Femur (tissue), 1 donor: ENCODE data around the gene AAK1.
"Not testable (repeated sequence)": the region's sequence is repeated elsewhere in the genome, so short reads cannot be mapped to it uniquely, and the experiment has no call there.

Experiments
- DNase-seq: peaks from one replicate; pipeline ENCODE4 v3.0.0-alpha.2; 2017

The AAK1 gene

DNA sequence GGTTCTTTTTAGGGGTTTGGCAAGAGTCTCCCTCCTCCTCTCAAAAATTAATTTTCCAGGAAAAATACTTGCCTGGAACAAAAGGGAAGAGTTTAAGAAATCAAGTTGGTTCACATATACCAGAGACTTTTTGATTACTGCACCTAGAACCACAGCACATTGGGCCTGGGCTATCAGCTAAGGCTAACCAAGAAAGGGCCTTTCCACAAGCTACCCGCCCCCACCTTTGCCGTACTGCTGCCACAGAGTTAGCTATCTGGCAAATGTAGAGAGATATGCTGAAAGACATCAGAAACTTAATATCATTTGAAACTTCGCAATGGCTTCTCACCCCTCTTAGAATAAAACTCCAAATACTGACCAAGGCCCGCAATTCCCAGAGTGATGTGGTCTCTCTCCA, 76.9 kb downstream of the AAK1 start:
- no peak for DNase-seq

DNA sequence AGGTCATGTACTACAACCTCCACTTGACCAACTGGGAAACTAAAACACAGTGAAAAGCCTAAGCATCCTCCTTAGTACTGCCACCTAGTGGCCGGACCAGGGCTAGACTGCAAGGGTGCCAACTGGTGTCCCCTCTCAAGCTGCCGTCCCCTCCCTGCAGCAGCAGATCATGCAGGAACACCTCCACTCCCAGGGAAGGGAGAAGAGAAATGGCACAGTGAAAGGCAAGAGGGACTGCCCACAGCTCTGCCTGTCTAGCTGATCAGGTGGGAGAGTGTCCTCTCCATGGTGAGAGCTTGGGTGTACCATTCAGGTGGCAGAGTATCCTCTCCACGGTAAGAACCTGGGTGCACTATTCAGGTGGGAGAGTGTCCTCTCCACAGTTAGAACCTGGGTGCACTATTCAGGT, 78.1 kb downstream of the AAK1 start:
- DNase-seq = peak; percentile 45

DNA sequence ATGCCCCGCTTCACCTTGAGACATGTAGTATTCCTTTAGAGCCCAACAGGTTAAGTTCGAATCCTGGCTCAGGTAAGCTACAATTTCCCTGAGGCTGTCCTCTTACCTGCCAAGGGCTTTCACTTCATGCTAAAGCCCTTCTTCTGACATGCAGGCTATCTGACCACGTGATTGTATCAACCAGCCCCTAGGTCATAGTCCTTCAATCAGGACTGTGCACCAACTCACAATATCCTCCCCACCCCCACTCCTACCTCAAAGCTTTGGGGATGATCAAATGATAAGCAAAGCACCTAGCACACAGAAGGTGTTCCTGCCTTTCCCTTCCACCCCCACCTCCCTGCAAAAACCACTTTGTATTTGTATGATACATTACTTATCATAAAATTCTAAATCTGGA, 78.9 kb downstream of the AAK1 start:
- DNase-seq = no peak

DNA sequence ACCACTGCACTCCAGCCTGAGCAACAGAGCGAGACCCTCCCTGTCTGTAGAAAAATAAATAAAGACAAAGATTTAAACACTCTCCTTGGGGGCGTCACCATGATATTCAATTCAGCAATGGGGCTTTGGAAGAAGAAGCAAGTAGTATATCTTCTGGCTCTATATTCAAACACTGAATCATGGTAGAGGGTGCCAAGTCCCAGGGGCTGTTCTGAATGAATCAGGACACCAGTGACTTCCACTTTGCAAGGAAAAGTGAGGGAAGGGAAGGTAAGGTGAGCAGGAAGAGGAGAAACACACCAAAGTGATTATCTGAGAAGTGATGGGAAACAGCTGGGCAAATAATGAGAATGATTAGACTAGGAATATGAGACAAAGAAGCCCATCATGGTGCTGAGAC, 80.5 kb downstream of the AAK1 start:
- no peak for DNase-seq

DNA sequence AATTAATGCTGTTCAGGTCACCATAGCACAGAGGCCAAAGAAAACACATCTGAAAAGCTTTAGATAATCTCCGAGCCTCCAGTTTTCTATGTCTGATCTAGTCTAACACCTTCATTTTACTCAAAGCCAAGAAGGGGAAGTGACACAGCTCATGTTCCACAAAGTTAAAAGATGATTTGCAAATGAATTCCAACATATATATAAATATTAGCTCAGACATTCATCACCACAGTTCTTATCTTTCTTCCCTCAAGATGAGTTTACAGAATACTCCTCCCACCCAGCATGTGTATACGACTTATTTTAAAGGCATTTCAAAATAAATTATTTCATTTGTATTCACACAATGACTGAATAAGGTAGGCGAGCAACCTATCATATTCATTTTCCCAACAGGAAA, 82.4 kb downstream of the AAK1 start:
- no peak for DNase-seq

DNA sequence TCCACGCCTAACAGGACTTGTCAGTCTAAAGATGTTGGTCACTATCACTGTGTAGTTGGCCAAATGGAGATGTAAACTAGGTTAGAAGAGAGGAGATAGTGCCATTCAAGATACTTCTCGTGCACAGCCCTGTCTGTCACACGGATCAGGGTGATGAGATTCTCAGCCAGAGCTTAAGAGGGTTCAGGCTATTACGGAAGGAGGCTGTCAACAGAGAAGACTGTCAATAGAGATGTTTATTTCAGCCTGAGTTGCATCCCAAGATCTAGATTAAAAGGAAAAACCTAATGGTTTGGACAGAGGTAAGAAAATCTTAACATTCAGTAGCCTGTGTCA, 83.4 kb downstream of the AAK1 start:
- no peak for DNase-seq

DNA sequence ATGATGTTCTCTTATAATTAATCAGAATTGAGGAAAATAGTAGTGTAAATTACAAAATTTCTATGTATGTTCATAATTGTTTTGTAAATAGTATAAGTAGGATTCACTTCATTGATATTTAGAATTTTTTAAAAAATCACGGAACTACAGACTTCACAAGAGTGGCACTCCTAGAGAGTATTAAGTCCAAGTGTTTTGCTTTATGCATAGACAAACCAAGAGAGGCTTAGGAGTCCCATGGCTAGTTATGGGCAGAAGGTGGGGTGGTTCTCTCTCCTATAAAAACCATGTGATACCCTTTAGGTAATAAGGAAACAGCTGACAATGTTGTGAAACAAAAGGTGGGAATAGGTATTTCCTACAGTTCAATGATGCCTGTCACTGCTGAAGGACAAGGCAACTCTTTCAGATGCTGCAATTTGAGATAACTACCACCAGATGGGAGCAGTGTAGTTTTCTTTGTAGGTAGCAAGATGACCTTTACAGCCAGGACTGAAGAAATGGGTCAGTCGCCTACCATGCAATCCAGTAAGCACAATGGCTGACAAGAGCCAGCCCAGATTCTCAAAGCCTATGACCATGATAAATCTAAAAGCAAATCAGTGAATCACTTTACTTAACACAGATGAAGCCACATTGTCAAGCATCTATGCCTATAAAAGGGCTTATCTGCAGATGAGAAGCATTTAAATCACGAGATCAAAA, 83.9 kb downstream of the AAK1 start:
- no peak for DNase-seq

DNA sequence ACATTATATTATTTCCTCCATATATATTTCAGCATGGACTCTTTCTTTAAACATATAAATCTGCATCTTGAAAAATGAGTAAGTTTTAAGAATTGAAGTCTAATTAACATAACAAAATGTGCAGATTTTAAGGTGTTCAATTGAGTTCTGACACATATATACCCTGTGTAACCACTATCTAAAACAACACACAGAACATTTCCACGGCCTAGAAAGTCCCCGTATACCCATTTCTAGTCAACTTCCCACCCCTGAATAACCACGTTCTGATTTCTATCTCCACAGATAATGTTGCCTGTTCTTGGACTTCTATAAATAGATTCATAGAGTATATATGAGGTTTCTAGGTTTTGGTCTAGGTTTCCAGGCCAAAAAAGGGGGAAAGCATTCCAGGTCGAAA, 87.5 kb downstream of the AAK1 start:
- no peak for DNase-seq

DNA sequence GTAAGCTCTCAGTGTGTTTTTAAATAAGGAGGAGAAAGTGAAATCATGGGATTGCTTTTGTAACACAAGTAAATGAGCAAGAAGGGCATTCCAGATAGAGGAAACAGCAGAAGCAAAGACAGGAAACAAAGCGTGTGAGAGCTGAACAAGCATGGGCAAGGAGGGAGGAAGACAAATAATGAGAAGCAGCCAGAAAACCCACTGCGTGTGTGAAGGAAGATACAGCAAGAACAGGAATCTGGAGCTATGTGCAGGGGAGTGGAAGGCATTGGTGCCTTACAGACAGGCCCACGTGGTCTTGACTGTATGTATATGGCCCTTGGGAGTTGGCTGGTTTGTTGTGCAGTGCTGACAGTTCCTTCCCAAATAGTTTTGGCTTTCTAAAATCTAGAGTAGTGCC, 88.6 kb downstream of the AAK1 start:
- DNase-seq = peak; percentile 38

DNA sequence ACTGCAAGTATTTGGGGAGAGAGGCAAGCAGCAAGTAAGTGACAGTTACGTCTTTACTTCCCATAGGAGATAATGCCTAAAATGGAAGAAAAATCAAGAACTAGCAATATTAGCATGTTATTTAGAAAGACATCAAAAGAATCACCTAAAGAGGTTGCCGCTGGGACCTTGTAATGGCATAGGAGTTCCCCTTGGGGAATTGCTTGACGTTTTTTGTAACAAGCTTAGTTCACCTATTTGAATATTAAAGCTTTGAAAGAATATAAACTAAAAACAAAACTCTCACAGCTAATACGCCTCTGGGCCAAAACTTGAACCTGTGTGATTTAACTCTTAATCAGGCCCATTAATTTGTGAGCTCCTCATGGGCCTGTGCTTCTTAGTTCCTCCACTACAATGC, 89.0 kb downstream of the AAK1 start:
- no peak for DNase-seq

DNA sequence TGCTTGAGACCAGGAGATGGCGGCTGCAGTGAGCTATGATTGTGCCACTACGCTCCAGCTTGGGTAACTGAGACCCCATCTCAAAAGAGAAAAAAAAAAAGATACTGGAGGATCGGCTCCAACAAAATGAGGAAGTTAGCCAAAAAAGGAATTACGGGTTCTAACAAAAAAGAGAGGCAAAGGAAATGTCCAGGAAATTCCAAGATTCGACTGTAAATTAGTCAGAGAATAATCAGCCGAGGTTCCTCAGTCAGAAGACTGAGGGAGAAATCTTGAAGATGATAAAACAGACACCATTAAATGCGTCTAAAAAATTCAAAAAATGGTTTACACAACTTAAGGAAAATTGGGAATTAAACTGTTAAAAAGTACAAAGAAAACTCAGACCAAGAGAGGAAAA, 89.5 kb downstream of the AAK1 start:
- DNase-seq = no peak

DNA sequence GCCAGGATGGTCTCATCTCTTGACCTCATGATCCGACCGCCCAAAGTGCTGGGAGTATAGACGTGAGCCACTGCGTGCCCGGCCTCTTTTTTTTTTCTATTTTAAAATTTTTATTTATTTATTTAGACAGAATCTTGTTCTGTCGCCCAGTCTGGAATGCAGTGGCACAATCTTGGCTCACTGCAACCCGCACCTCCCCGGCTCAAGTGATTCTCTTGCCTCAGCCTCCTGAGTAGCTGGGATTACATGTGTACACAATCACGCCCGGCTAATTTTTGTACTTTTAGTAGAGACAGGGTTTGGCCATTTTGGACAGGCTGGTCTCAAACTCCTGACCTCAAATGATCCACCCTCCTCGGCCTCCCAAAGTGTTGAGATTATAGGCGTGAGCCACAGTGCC, 93.0 kb downstream of the AAK1 start:
- not testable (repeated sequence) for DNase-seq

DNA sequence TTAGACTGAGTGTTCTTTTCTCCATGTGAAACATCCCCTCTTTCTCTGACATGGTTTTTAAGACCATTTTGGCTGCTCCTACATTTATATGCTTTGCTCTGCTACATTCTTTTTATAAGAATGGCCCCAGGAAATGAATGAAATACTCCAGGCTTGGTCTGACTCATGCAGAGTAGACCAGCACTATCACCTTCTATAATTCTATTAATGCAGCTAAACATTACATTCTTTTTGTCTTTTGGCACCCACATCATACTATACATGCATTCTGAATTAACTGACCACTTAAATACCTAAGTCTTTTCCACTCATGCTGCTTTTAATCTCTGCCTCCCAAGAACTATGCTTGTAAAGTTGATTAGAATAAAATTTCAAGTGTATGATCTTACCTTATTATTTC, 94.1 kb downstream of the AAK1 start:
- DNase-seq = no peak

DNA sequence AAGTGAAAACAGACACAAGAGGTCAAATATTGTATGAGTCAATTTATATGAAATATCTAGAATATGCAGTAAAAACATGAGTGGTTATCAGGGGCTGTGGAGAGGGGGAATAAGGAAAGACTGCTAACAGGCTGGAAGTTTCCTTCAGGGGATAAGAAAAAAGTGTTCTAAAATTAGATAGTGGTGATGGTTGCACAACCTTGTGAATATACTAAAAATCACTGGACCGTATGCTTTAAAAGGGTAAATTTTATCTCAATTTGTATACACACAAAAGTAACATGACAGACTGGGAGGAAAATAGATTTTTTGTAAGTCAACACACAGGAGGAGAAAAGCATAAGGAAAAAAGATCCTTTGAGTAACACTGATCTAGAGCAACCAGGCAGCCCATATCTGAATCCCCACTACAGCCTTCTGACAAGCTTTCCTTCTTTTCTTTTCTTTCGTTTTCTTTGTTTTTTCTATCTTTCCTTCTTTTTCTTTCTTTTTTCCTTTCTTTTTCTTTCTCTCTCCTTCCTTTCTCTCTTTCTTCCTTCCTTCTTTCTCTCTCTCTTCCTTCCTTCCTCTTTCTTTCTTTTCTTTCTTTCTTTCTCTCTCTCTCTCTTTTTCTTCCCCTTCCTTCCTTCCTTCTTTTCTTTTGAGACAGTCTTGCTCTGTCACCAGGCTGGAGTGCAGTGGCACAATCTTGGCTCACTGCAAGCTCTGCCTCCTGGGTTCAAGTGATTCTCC, 95.4 kb downstream of the AAK1 start:
- DNase-seq = no peak

DNA sequence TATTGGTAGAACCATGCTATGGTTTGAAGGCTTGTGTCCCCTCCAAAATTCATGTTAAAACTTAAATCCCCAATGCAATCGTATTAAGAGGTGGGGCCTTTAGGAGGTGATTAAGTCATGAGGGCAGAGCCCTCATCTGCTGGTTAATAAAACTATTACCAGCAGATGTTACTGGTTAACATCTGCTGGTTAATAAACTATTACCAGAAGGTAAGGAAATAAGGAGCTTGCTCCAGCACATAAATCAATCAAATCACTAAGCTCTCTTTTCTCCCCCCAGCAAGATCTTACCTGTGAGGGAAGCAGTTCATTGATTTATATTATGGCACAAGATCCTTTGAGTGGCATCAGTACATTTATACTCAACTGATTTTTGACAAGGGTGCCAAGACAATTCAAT, 96.9 kb downstream of the AAK1 start:
- no peak for DNase-seq

DNA sequence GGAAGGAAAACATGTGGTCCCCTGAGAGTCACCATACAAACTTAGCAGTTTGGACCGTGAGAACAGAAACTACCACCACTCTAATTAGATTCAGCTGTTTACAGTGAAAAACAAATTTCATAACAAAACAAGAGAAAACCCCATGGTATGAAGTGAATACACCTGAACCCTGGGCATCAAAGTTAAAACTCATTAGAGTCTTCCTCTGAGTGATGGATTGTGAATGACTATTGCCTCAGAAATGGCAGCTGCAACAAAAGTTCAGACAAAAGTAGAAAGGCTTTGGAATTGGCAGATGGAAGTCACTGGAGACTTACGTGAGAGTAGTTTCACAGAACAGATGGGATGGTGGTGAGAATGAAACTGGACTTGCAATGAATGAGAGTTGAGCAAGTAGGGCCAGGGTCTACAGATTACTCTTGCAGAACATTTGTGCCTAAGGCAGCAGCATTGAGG, 98.0 kb downstream of the AAK1 start:
- no peak for DNase-seq

DNA sequence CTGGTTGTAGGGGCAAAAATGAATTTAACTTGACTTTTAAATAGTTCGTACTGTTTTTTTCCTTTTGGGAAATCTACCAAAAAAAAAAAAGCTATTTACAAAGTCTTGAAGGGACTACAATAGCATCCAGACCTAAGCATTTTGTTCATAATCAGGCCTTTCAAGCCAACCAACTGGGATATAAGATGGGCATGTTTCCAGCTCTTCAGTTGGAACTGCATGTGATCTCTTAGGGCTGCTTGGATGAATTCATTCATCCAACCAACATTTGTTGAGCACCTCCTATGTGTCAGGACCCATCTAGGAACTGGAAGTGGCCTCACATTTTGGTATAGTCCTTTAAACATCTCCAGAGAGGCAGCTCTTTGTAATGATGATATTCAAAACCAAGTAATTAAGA, 98.6 kb downstream of the AAK1 start:
- no peak for DNase-seq

DNA sequence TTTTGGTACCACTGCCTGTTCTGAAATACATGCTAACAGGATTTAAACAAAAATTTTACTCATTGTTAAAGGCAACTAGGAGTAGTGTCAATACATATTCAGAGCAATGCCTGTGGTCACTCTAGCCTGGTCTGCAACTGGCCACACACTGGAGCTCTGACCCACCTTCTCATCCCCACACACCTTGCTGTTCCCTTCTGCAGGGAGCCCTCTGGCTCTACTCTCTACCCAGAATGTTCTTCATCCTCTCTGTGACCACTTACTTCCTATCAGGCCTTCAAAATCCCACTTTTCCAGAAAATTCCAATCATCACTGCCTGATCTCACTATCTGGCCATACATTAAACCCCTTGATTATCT, 104.0 kb downstream of the AAK1 start:
- no peak for DNase-seq

DNA sequence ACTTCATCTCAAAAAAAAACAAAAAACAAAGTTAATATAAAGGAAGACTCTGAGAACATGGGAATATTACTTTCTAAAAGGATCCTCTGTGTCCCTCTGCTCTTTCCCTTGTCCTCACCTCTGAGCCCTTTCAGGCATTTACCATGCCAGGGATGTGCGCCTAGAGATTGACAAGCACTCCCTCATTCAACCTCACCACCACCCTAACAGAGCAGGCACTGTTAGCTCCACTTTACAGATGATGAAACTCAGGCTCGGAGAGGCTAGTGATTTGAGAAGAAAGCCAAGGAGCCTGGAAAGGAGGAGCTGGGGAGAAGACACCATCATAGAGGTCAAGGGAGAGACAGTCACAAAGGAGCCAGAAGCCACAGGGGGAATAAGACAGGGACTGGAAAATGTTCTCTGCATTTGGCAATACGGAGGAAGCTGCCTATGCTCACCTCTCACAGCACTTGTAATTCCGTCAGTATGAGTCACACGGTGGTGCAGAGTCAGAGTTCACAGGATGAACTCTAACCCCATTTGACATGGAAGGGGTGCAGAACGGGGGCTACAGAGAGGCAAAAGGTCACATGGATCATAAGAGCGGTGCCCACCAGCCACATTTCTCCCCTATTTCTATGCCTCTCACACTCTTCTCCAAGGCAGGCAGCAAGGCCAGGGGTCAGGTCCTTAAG, 104.5 kb downstream of the AAK1 start:
- DNase-seq = no peak

DNA sequence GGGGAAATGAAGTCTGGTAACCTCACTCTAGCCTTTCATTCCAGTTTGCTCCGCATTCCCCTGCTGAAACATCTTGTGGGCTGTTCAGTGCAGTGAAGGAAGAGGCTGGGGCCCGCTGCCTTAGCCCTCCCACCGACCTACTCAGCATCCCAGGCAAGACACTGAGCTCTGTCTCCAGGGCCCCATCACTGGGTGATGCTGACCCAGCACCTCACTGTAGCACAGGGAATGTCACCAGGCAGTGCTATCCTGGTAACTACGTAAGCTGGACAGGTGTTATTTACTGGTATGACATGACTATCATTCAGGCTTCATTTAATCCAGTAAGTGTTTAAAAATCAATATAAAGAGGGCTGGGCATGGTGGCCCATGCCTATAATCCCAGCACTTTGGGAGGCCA, 105.3 kb downstream of the AAK1 start:
- DNase-seq = no peak

DNA sequence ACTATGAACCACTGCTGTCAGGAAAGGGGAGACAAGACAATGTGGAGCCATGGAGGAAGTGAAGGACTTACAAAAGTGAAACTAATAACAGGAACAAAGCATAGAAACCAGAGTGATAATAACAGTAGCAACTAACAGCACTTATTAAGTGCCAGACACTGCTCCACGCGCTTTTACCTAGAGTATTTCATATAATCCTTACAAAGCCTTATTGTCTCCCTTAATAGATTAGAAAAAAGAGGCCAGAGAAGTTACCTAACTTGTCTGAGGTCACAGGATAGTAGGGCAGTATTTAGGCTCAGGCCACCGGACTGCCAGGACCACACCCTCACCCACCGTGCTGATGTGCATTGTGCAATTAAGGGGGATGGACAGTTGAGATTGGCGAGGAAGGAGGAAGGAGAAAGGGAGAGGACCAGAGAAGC, 107.7 kb downstream of the AAK1 start:
- no peak for DNase-seq

DNA sequence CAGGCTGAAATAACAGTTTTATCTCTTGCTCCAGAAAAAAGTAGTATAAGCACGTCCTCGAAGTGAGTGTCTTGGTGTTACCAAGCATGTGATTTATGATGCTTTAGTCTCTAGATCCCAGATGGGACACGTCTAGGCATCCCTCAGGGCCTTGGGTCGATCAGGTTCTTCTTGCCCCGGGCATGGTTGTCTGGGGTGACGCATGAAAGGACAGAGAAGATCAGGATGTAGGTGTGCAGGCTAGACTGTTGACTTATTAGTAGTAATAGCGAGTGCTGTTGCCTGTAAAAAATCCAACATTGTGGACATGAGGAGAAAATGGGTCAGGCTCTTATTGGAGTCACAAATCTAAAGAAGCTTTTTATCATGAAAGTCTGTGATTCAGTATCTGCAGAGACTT, 112.4 kb downstream of the AAK1 start:
- DNase-seq = no peak

DNA sequence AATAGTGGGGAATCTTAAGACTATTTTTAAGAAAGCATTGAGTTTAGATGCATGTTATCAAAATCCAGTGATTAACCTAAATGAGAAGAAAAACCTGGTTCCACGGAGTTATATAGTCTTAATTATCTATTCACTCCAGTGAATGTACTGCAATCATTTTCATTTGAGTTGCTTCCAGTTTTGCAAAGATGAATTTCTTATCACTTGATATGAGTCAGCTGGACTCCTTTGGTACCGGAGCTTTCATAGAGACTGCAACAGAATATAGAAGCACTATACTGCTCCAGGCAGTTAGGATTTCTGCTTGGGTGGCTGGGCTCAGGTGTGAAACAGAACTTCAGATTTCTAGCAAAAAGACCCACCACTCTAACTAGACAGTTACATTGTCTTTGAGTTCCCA, 114.1 kb downstream of the AAK1 start:
- no peak for DNase-seq

DNA sequence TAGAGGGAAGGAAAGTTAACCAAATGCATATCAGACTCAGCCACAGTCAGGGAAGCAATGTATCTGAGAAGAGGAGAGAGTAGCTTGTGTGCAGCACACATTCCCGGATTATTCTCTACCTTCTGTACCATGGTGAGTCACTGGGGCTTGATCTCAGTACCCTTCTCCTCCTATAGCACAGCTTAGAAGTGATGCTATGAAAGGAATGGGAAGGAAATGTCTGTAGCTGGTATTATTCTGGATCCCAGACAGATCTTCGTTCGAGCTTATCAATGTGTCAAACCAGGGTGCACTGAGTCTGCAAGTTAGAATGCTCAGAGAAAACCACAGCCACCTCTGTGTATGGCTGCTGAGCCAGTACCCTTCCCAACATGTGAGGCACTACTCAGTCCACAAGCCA, 118.3 kb downstream of the AAK1 start:
- no peak for DNase-seq
